Measurements from ENCODE around the gene PSTPIP2.

Gene PSTPIP2

GRCh38 chr18:46068763-46069162 lies 3.3 kb downstream of the PSTPIP2 start:
- H3K27ac ChIP-seq: peak overlapping the region; percentile 94
- no peaks in the 10 kb centered on the region for H3K9me3 ChIP-seq
- peak overlapping the region in 1 of 2 experiments; percentile 4 for H3K4me3 ChIP-seq (ENCODE audit: low read depth in 1 of 2, low read length in 1 of 2)
- no peaks in the 10 kb centered on the region for H3K27me3 ChIP-seq
- peaks cover 46 to 69% of the 10 kb centered on the region in 2 experiments for H3K4me1 ChIP-seq (ENCODE audit: control insufficient read depth in 1 of 2, insufficient read depth in 1 of 2, low read depth in 1 of 2, low read length in 1 of 2)
- TF ChIP-seq, protein P1, sequence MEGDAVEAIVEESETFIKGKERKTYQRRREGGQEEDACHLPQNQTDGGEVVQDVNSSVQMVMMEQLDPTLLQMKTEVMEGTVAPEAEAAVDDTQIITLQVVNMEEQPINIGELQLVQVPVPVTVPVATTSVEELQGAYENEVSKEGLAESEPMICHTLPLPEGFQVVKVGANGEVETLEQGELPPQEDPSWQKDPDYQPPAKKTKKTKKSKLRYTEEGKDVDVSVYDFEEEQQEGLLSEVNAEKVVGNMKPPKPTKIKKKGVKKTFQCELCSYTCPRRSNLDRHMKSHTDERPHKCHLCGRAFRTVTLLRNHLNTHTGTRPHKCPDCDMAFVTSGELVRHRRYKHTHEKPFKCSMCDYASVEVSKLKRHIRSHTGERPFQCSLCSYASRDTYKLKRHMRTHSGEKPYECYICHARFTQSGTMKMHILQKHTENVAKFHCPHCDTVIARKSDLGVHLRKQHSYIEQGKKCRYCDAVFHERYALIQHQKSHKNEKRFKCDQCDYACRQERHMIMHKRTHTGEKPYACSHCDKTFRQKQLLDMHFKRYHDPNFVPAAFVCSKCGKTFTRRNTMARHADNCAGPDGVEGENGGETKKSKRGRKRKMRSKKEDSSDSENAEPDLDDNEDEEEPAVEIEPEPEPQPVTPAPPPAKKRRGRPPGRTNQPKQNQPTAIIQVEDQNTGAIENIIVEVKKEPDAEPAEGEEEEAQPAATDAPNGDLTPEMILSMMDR (IDR thresholded peaks at IDR 0.05): no peak
- peaks cover 6% of the 10 kb centered on the region for H3K36me3 ChIP-seq

- no peaks in the 10 kb centered on the region for H3K27me3 ChIP-seq
- TF ChIP-seq, protein P1 (IDR thresholded peaks at IDR 0.05): no peak
- no peak overlapping the region for H3K4me3 ChIP-seq (ENCODE audit: low read depth in 1 of 2, low read length in 1 of 2)
- no peaks in the 10 kb centered on the region for H3K9me3 ChIP-seq
- peaks cover 46 to 66% of the 10 kb centered on the region in 2 experiments for H3K4me1 ChIP-seq (ENCODE audit: control insufficient read depth in 1 of 2, insufficient read depth in 1 of 2, low read depth in 1 of 2, low read length in 1 of 2)
- H3K36me3 ChIP-seq: peaks cover 6% of the 10 kb centered on the region
- peak overlapping the region; percentile 38 for H3K27ac ChIP-seq
Measured at GRCh38 chr18:46067438-46068007, 4.5 kb downstream of the PSTPIP2 start.

- Histone ChIP-seq H3K4me3 (ENCODE audit: low read depth in 1 of 2, low read length in 1 of 2) (no peak overlapping the region), H3K9me3 (no peaks in the 10 kb centered on the region), H3K27ac (peak overlapping the region; percentile 41), H3K4me1 (ENCODE audit: control insufficient read depth in 1 of 2, insufficient read depth in 1 of 2, low read depth in 1 of 2, low read length in 1 of 2) (peaks cover 38 to 43% of the 10 kb centered on the region in 2 experiments), H3K27me3 (no peaks in the 10 kb centered on the region), H3K36me3 (peaks cover 6% of the 10 kb centered on the region)
- TF ChIP-seq, protein P1 (IDR thresholded peaks at IDR 0.05): no peak
Measured at GRCh38 chr18:46062781-46063180, 9.3 kb downstream of the PSTPIP2 start.

GRCh38 chr18:46061796-46062195 lies 10.3 kb downstream of the PSTPIP2 start:
- Histone ChIP-seq H3K4me1 (ENCODE audit: control insufficient read depth in 1 of 2, insufficient read depth in 1 of 2, low read depth in 1 of 2, low read length in 1 of 2) (peaks cover 38 to 39% of the 10 kb centered on the region in 2 experiments), H3K27me3 (no peaks in the 10 kb centered on the region), H3K9me3 (no peaks in the 10 kb centered on the region), H3K4me3 (ENCODE audit: low read depth in 1 of 2, low read length in 1 of 2) (no peak overlapping the region), H3K36me3 (peaks cover 6% of the 10 kb centered on the region), H3K27ac (peak overlapping the region; percentile 54)
- TF ChIP-seq, protein P1 (IDR thresholded peaks at IDR 0.05): no peak

DNA sequence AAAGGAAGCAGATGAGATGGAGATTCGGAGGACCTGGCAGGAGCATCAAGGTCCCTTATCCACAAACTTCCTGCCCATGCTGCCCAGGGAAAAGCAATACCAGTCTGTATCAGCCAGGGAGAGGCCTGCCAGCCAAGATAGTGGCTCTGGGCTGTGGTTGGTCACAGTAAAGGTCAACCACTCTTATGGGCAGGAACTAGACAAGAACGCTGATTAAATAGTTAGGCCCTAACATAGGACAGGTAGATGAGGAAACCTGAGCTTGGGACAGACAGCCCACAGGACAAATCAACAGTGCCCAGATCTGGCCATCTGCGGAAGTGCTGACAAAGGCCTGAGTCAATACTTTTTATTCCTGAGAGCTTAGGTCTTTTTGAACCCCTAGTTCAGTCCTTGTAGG lies 10.7 kb downstream of the PSTPIP2 start:
- TF ChIP-seq, protein P1 (IDR thresholded peaks at IDR 0.05): no peak

More for the DNA sequence above, 10.7 kb downstream of the PSTPIP2 start:
- Histone ChIP-seq H3K27ac (peak overlapping the region; percentile 54), H3K9me3 (no peaks in the 10 kb centered on the region), H3K36me3 (peaks cover 4% of the 10 kb centered on the region), H3K4me3 (ENCODE audit: low read depth in 1 of 2, low read length in 1 of 2) (no peak overlapping the region), H3K27me3 (no peaks in the 10 kb centered on the region), H3K4me1 (ENCODE audit: control insufficient read depth in 1 of 2, insufficient read depth in 1 of 2, low read depth in 1 of 2, low read length in 1 of 2) (peaks cover 37 to 38% of the 10 kb centered on the region in 2 experiments)

All from neutrophil (primary cell).